ENCODE measurements around the gene FAM78B.

DNA sequence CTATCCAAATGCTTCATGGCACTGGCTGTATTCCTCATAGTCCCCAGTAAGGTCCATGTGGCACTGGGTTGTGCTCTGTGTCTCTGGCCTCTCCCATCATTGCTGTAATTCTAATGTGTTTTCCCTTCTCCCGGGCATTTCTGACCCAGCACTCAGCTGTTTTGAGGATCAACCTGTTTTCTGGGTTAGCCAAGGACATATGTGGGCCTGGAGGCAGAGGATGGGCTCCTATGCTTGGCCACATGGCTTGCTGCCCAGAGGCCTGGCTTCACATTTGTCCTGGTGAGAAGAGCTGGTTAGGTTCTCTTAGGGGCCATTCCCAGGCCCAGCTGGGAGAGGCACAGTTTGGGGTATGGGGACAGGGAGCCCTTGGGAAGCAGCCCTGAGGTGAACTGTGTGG lies 103.1 kb downstream of the FAM78B start:
- no peak for TF ChIP-seq POLR2A (IDR thresholded peaks at IDR 0.05; ENCODE audit: low read length)
- TF ChIP-seq GATA1 (IDR thresholded peaks at IDR 0.05; ENCODE audit: low read depth, low read length), result no peak
